Lung (tissue), 12 donors: Measurements from ENCODE around the gene AKAP1. TPM values are rescaled to one million over a fixed set of nuclear protein-coding genes. Genes with fewer than 3 reads are reported as not detected.

Experiments used
- ATAC-seq: fragments of 200-7000 bp; cut with Tn5 transposase; one replicate; pipeline ENCODE4 v1.9.1; 2020; ENCODE audit warnings: moderate number of reproducible peaks; ENCODE audit not compliant: insufficient read depth, low FRiP score
- DNase-seq, 3 donors: peaks; one replicate each; pipeline ENCODE4 v3.0.0-alpha.2; 2013 to 2017
- H3K27ac ChIP-seq, 2 donors: one replicate each; pipeline ENCODE4 v1.5.1; 2013; ENCODE audit warnings: mild to moderate bottlenecking in 2 of 2, moderate library complexity in 2 of 2, control low read depth in 1 of 2, inconsistent platforms in 1 of 2, low read depth in 1 of 2, low read length in 1 of 2
- H3K27me3 ChIP-seq, 3 donors: one replicate each; pipeline ENCODE4 v1.5.1; 2013; ENCODE audit warnings: low read length in 2 of 3; ENCODE audit not compliant: control insufficient read depth in 3 of 3, insufficient read depth in 3 of 3
- H3K36me3 ChIP-seq, 4 donors: one replicate each; pipeline ENCODE4 v1.5.1; 2013; ENCODE audit warnings: low read length in 4 of 4, mild to moderate bottlenecking in 1 of 4, moderate library complexity in 1 of 4; ENCODE audit not compliant: control insufficient read depth in 4 of 4, insufficient read depth in 4 of 4
- H3K4me1 ChIP-seq, 5 donors: one replicate each; pipeline ENCODE4 v1.5.1; 2013; ENCODE audit warnings: low read length in 5 of 5, mild to moderate bottlenecking in 2 of 5, moderate library complexity in 1 of 5; ENCODE audit not compliant: control insufficient read depth in 5 of 5, insufficient read depth in 5 of 5
- H3K4me3 ChIP-seq: one replicate; pipeline ENCODE4 v1.5.1; 2013; ENCODE audit warnings: mild to moderate bottlenecking, control low read depth, moderate library complexity
- H3K9ac ChIP-seq, 2 donors: one replicate each; pipeline ENCODE4 v1.5.1; 2013; ENCODE audit warnings: low read length in 2 of 2, control low read depth in 1 of 2; ENCODE audit not compliant: insufficient read depth in 1 of 2
- H3K9me3 ChIP-seq, 4 donors: one replicate each; pipeline ENCODE4 v1.5.1; 2013; ENCODE audit warnings: low read length in 3 of 4, mild to moderate bottlenecking in 1 of 4, moderate library complexity in 1 of 4; ENCODE audit not compliant: control insufficient read depth in 4 of 4, insufficient read depth in 3 of 4
- CTCF ChIP-seq: IDR thresholded peaks from 2 replicates; pipeline ENCODE4 v1.5.1; 2012; ENCODE audit warnings: mild to moderate bottlenecking; ENCODE audit errors: control extremely low read depth, extremely low read depth
- WGBS, 2 donors: extraction: QIAGEN DNeasy Blood & Tissue Kit; methylation state at CpG; one replicate each; pipeline ENCODE4 v1.1.7; 2013; 5-methylcytosine and 5-hydroxymethylcytosine counted together
- polyA plus RNA-seq, 2 donors: library from polyadenylated mRNA; stranded (reverse); fragments of 200-250 nt; gene quantifications; one replicate each; pipeline ENCODE4 v1.2.1, GENCODE V29; 2013
- total RNA-seq, 2 donors: library from RNA; depleted of rRNA in 1 of 2; stranded (reverse); fragments of >200 nt in 1 of 2; gene quantifications; one replicate each; pipeline ENCODE4 v1.2.1, GENCODE V29; 2014 to 2021
- donor health status: control.
- donor health status: control.
- donor health status: Bipolar disorder and iron deficiency.
- donor health status: healthy.
- donor health status: DM: yes; HTN: yes; CAD: no.

AKAP1 gene
- total and polyA plus RNA-seq, 4 donors, result 23.1 to 46.4 (median 29.8) TPM

GRCh38 chr17:57166803-57167202 lies 81.8 kb downstream of the AKAP1 start:
- Histone ChIP-seq H3K27me3 (no peaks in the 10 kb centered on the region), H3K27ac (no peak overlapping the region), H3K4me1 (no peaks in the 10 kb centered on the region), H3K9me3 (no peaks in the 10 kb centered on the region), H3K36me3 (no peaks in the 10 kb centered on the region), H3K9ac (no peak overlapping the region), H3K4me3 (no peak overlapping the region)
- 42 to 63% methylated on average over 9 of the region's 9 CpGs for WGBS, 2 donors
- TF ChIP-seq CTCF, result no peak
- DNase-seq (peak in 1 of 3 donors; percentile 7), ATAC-seq (no peak)

- peaks cover 0 to 4% (median 0%) of the 10 kb centered on the region in 3 donors for H3K27me3 ChIP-seq
- no peaks in the 10 kb centered on the region for H3K9me3 ChIP-seq
- no peak overlapping the region for H3K27ac ChIP-seq
- no peaks in the 10 kb centered on the region for H3K4me1 ChIP-seq
- no peaks in the 10 kb centered on the region for H3K36me3 ChIP-seq
- TF ChIP-seq CTCF, result no peak
- no peak overlapping the region for H3K9ac ChIP-seq
- 58 to 71% methylated on average over 2 of the region's 2 CpGs for WGBS, 2 donors
- no peak overlapping the region for H3K4me3 ChIP-seq
- ATAC-seq, result no peak
- DNase-seq, result no peak
Observed at GRCh38 chr17:57168695-57169094, 83.6 kb downstream of the AKAP1 start.

GRCh38 chr17:57170866-57171265 lies 85.8 kb downstream of the AKAP1 start:
- ATAC-seq, result no peak
- 57 to 79% methylated on average over 4 of the region's 4 CpGs for WGBS, 2 donors
- no peak overlapping the region for H3K9ac ChIP-seq
- no peak for DNase-seq
- TF ChIP-seq CTCF, result no peak
- H3K9me3 ChIP-seq, result peaks cover 0 to 2% (median 0%) of the 10 kb centered on the region in 4 donors
- H3K27ac ChIP-seq, result no peak overlapping the region
- H3K4me1 ChIP-seq, result no peaks in the 10 kb centered on the region
- peaks cover 0 to 9% (median 2%) of the 10 kb centered on the region in 3 donors for H3K27me3 ChIP-seq
- no peaks in the 10 kb centered on the region for H3K36me3 ChIP-seq
- no peak overlapping the region for H3K4me3 ChIP-seq

Other genes starting within 250 kb of the AKAP1 start
- gene TRIM25, start 171.2 kb upstream of the AKAP1 start, total RNA-seq, result 10 to 100 TPM; 36.2 to 88.7 TPM
- 10 to 100 TPM; 22.7 to 51.3 TPM for gene TRIM25, start 171.2 kb upstream of the AKAP1 start, polyA plus RNA-seq
- gene COIL, start 124.2 kb upstream of the AKAP1 start, total RNA-seq, result 10 to 100 TPM in 1 of 2 donors, 1 to 10 TPM in 1; 9.9 to 21.4 TPM
- gene COIL, start 124.2 kb upstream of the AKAP1 start, polyA plus RNA-seq, result 1 to 10 TPM; 7.2 to 9.5 TPM
- gene SCPEP1, start 107.1 kb upstream of the AKAP1 start, total RNA-seq, result 100 to 1,000 TPM in 1 of 2 donors, 10 to 100 TPM in 1; 49.5 to 105 TPM
- 100 to 1,000 TPM in 1 of 2 donors, 10 to 100 TPM in 1; 77.3 to 122 TPM for gene SCPEP1, start 107.1 kb upstream of the AKAP1 start, polyA plus RNA-seq
- gene MSI2, start 171.3 kb downstream of the AKAP1 start, total RNA-seq, result 10 to 100 TPM; 50.0 to 64.0 TPM
- gene MSI2, start 171.3 kb downstream of the AKAP1 start, polyA plus RNA-seq, result 10 to 100 TPM in 1 of 2 donors, 1 to 10 TPM in 1; 9.4 to 10.9 TPM